ENCODE results near the gene TMEM207. TPM values are rescaled to one million over a fixed set of nuclear protein-coding genes. Genes with fewer than 3 reads are reported as not detected.

TMEM207 gene
- total and polyA plus RNA-seq, 2 of the 13 experiments (the other 11 are each of a cell fraction or from before 2014, with no cell fraction given): not detected

GRCh38 chr3:190435618-190436017 is 14.1 kb downstream of the TMEM207 start:
- no peak for TF ChIP-seq HNRNPUL1 (IDR thresholded peaks at IDR 0.05; ENCODE audit: low read depth, low read length)
- TF ChIP-seq PLSCR1 (CRISPR knock-in tag; IDR thresholded peaks at IDR 0.05; ENCODE audit: borderline replicate concordance): no peak
- no peak for TF ChIP-seq ZKSCAN5 (CRISPR knock-in tag; IDR thresholded peaks at IDR 0.05)
- WGBS (ENCODE audit: low lambda C conversion rate): 2% methylated on average over 3 of the region's 3 CpGs
- no peaks in the 10 kb centered on the region for H3K79me2 ChIP-seq (ENCODE audit: insufficient read depth, low read length)
- DNase-seq (ENCODE audit: low spot score) (no peak), ATAC-seq (no peak), FAIRE-seq (no peak)
- no peak overlapping the region for H2AFZ ChIP-seq (ENCODE audit: low read length)
- no TSS peak for BruUV-seq (replicated peaks)
- intact Hi-C loops (cut with micrococcal nuclease; ENCODE audit: unreplicated experiment) (no loop called here), in situ Hi-C loops (cut with HindIII; ENCODE audit: extremely low pct_ligation_motif_present, low pct_unique_long_range_greater_than_20kb) (no loop called here)
- no peak overlapping the region for H3K4me2 ChIP-seq (ENCODE audit: low read depth, low read length)
- no peaks in the 10 kb centered on the region for H3K36me3 ChIP-seq (replicated peaks in 1 of 2; ENCODE audit: control insufficient read depth in 1 of 2, insufficient read depth in 2 of 2, low read length in 2 of 2)
- no peak overlapping the region for H3K27ac ChIP-seq (ENCODE audit: extremely low read length, insufficient read depth, low read length)
- CTCF ChIA-PET (ENCODE audit: low intra/inter-chr PET ratio, low total read pairs): no interaction called here
- H3K4me3 ChIP-seq (replicated peaks in 1 of 3; ENCODE audit: insufficient read depth in 1 of 3, low read depth in 2 of 3, low read length in 3 of 3): no peak overlapping the region
- H3K4me1 ChIP-seq (ENCODE audit: insufficient read depth, low read length): no peaks in the 10 kb centered on the region
- no peak overlapping the region for H3K9ac ChIP-seq (ENCODE audit: insufficient read depth, low read depth, low read length)
- POLR2A ChIA-PET: no interaction called here
- H3K9me3 ChIP-seq (ENCODE audit: low read length): no peaks in the 10 kb centered on the region
- H4K20me1 ChIP-seq (ENCODE audit: insufficient read depth, low read length): no peaks in the 10 kb centered on the region
- no peaks in the 10 kb centered on the region for H3K27me3 ChIP-seq (ENCODE audit: control insufficient read depth in 1 of 2, insufficient read depth in 2 of 2, low read length in 2 of 2)

GRCh38 chr3:190433626-190434025 is 16.1 kb downstream of the TMEM207 start:
- no peaks in the 10 kb centered on the region for H3K27me3 ChIP-seq (ENCODE audit: control insufficient read depth in 1 of 2, insufficient read depth in 2 of 2, low read length in 2 of 2)
- H3K4me2 ChIP-seq (ENCODE audit: low read depth, low read length): no peak overlapping the region
- no peak overlapping the region for H3K9ac ChIP-seq (ENCODE audit: insufficient read depth, low read depth, low read length)
- in situ Hi-C loops (cut with HindIII; ENCODE audit: extremely low pct_ligation_motif_present, low pct_unique_long_range_greater_than_20kb) (no loop called here), intact Hi-C loops (cut with micrococcal nuclease; ENCODE audit: unreplicated experiment) (no loop called here)
- DNase-seq (ENCODE audit: low spot score) (no peak), FAIRE-seq (no peak), ATAC-seq (no peak)
- 57% methylated on average over 4 of the region's 4 CpGs for WGBS (ENCODE audit: low lambda C conversion rate)
- H2AFZ ChIP-seq (ENCODE audit: low read length): no peak overlapping the region
- TF ChIP-seq ZNF281 (CRISPR knock-in tag; IDR thresholded peaks at IDR 0.05; ENCODE audit: borderline replicate concordance): no peak
- TF ChIP-seq CENPBD1 (CRISPR knock-in tag; IDR thresholded peaks at IDR 0.05; ENCODE audit: borderline replicate concordance, low read depth): no peak
- TF ChIP-seq CAMTA2 (CRISPR knock-in tag; IDR thresholded peaks at IDR 0.05; ENCODE audit: borderline replicate concordance): no peak
- no peak for TF ChIP-seq ZNF772 (CRISPR knock-in tag; IDR thresholded peaks at IDR 0.05)
- TF ChIP-seq CSRNP1 (CRISPR knock-in tag; IDR thresholded peaks at IDR 0.05): no peak
- TF ChIP-seq ZNF143 (CRISPR knock-in tag; IDR thresholded peaks at IDR 0.05): no peak
- TF ChIP-seq ZNF484 (CRISPR knock-in tag; IDR thresholded peaks at IDR 0.05; ENCODE audit: borderline replicate concordance, low read depth): no peak
- TF ChIP-seq ZNF670 (CRISPR knock-in tag; IDR thresholded peaks at IDR 0.05; ENCODE audit: borderline replicate concordance): no peak
- no peaks in the 10 kb centered on the region for H3K36me3 ChIP-seq (replicated peaks in 1 of 2; ENCODE audit: control insufficient read depth in 1 of 2, insufficient read depth in 2 of 2, low read length in 2 of 2)
- no peak overlapping the region for H3K4me3 ChIP-seq (replicated peaks in 1 of 3; ENCODE audit: insufficient read depth in 1 of 3, low read depth in 2 of 3, low read length in 3 of 3)
- no peaks in the 10 kb centered on the region for H3K79me2 ChIP-seq (ENCODE audit: insufficient read depth, low read length)
- ChIA-PET CTCF (ENCODE audit: low intra/inter-chr PET ratio, low total read pairs) (no interaction called here), POLR2A (no interaction called here)
- H3K27ac ChIP-seq (ENCODE audit: extremely low read length, insufficient read depth, low read length): no peak overlapping the region
- no TSS peak for BruUV-seq (replicated peaks)
- H3K4me1 ChIP-seq (ENCODE audit: insufficient read depth, low read length): no peaks in the 10 kb centered on the region
- no peaks in the 10 kb centered on the region for H4K20me1 ChIP-seq (ENCODE audit: insufficient read depth, low read length)
- H3K9me3 ChIP-seq (ENCODE audit: low read length): no peaks in the 10 kb centered on the region
